PFSK-1 (cell line): ENCODE results near the gene ARHGAP18.

Source experiments
- POLR2AphosphoS5 ChIP-seq: IDR thresholded peaks from 2 replicates; pipeline ENCODE4 v1.6.1; 2012; ENCODE audit warnings: low read depth, mild to moderate bottlenecking, control low read depth, low read length, moderate library complexity
- REST ChIP-seq, 2 experiments: IDR thresholded peaks; 2 replicates each; pipeline versions ENCODE4 v1.6.1 to v1.8.0; 2011 to 2012; ENCODE audit warnings: low read depth in 2 of 2, low read length in 2 of 2, control low read depth in 1 of 2, inconsistent platforms in 1 of 2, mild to moderate bottlenecking in 1 of 2, moderate library complexity in 1 of 2; ENCODE audit not compliant: insufficient read depth in 1 of 2
- TAF1 ChIP-seq: IDR thresholded peaks from 2 replicates; pipeline ENCODE4 v1.6.1; 2012; ENCODE audit warnings: low read length, control low read depth, borderline replicate concordance; ENCODE audit not compliant: insufficient read depth

- TF ChIP-seq REST (IDR thresholded peaks at IDR 0.05; ENCODE audit: insufficient read depth in 1 of 2, low read depth in 2 of 2, low read length in 2 of 2) (no peak), TAF1 (no peak), POLR2AphosphoS5 (no peak)
Measured at GRCh38 chr6:129696843-129697242, 13.1 kb downstream of the ARHGAP18 start.
